Neural progenitor cell (in vitro differentiated cells): ENCODE data around the gene ASPDH.

Source experiments
- EZH2 ChIP-seq: fragments of 200-600 bp; sonication (generic); IDR thresholded peaks from 2 replicates; pipeline ENCODE4 v1.6.1; 2017; ENCODE audit warnings: antibody characterized with exemption, mild to moderate bottlenecking, moderate library complexity
- EZH2phosphoT487 ChIP-seq: fragments of 200-600 bp; sonication (generic); IDR thresholded peaks from 2 replicates; pipeline ENCODE4 v1.6.1; 2017; ENCODE audit warnings: antibody characterized with exemption
- TF ChIP-seq, protein P1 (sequence below): fragments of 200-600 bp; sonication (generic); IDR thresholded peaks from 2 replicates; pipeline ENCODE4 v1.5.1; 2017; ENCODE audit warnings: antibody characterized with exemption, mild to moderate bottlenecking

GRCh38 chr19:50477751-50478515 is 35.8 kb downstream of the ASPDH start:
- TF ChIP-seq, protein P1, sequence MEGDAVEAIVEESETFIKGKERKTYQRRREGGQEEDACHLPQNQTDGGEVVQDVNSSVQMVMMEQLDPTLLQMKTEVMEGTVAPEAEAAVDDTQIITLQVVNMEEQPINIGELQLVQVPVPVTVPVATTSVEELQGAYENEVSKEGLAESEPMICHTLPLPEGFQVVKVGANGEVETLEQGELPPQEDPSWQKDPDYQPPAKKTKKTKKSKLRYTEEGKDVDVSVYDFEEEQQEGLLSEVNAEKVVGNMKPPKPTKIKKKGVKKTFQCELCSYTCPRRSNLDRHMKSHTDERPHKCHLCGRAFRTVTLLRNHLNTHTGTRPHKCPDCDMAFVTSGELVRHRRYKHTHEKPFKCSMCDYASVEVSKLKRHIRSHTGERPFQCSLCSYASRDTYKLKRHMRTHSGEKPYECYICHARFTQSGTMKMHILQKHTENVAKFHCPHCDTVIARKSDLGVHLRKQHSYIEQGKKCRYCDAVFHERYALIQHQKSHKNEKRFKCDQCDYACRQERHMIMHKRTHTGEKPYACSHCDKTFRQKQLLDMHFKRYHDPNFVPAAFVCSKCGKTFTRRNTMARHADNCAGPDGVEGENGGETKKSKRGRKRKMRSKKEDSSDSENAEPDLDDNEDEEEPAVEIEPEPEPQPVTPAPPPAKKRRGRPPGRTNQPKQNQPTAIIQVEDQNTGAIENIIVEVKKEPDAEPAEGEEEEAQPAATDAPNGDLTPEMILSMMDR = no peak
- TF ChIP-seq EZH2phosphoT487 (no peak), EZH2 (no peak)
